PFSK-1 (cell line): ENCODE data around the gene SPAG9.

Experiments
- FOXP2 ChIP-seq: optimal IDR thresholded peaks from 2 replicates; pipeline ENCODE3; 2011; ENCODE audit warnings: borderline replicate concordance, control low read depth, inconsistent platforms; ENCODE audit not compliant: insufficient read depth; ENCODE audit errors: extremely low read length, extremely low read depth
- POLR2AphosphoS5 ChIP-seq: IDR thresholded peaks from 2 replicates; pipeline ENCODE4 v1.6.1; 2012; ENCODE audit warnings: low read depth, mild to moderate bottlenecking, control low read depth, low read length, moderate library complexity
- REST ChIP-seq, 2 experiments: IDR thresholded peaks; 2 replicates each; pipeline versions ENCODE4 v1.6.1 to v1.8.0; 2011 to 2012; ENCODE audit warnings: low read depth in 2 of 2, low read length in 2 of 2, control low read depth in 1 of 2, inconsistent platforms in 1 of 2, mild to moderate bottlenecking in 1 of 2, moderate library complexity in 1 of 2; ENCODE audit not compliant: insufficient read depth in 1 of 2
- SIN3A ChIP-seq: IDR thresholded peaks from 2 replicates; pipeline ENCODE4 v1.6.1; 2012; ENCODE audit warnings: mild to moderate bottlenecking, low read length, moderate library complexity, borderline replicate concordance; ENCODE audit not compliant: insufficient read depth
- TAF1 ChIP-seq: IDR thresholded peaks from 2 replicates; pipeline ENCODE4 v1.6.1; 2012; ENCODE audit warnings: low read length, control low read depth, borderline replicate concordance; ENCODE audit not compliant: insufficient read depth

Gene SPAG9

DNA sequence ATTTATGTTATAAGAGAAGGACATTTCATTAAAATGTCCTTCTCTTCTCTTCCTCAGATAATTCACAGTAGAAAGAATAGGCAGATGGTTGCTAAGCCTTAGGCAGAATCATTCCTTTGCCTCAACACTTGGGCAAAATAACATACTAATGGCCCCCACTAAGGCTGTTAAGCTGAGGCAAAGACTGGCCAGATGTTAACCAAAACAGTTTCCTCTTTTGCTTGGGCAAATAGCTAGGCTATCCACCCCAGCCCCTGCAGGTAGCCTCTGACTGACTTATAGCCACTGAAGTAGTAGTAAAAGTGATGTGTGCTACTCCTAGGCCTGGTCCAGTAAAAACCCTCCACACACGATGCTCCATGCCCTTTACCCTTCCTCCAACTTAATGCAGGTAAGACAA is 55.2 kb downstream of the SPAG9 start:
- TF ChIP-seq SIN3A (no peak), FOXP2 (no peak), REST (IDR thresholded peaks at IDR 0.05; ENCODE audit: insufficient read depth in 1 of 2, low read depth in 2 of 2, low read length in 2 of 2) (no peak), TAF1 (no peak), POLR2AphosphoS5 (no peak)

DNA sequence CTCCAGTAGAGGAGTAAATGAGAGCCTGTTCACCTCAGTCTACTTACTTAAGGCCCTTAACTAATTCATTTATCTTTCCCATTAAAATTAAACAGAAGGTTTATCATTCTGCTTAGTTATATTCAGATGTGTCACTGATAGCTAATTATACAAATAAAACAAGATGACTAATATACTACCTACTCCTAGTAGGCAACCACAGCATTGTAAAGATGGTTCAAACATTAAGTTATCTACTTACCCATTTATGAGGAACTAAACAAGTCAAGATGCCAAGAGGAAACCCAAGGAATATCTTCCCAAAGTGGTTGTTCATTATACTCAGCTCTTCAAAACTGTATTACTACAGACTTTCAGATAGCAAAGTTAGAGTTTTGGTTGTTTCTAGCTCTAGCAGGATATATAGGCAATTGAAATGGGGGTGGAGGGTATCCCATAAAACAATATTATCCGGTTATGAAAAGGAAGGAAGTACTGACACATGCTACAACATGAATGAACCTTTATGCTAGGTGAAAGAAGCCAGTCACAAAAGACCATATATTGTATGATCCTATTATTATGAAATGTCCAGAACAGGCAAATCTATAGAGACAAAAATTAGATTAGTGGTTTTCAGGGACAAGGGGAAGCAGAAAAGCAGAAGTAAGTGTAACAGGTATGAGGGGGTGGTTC is 56.5 kb downstream of the SPAG9 start:
- TF ChIP-seq SIN3A, result no peak
- no peak for TF ChIP-seq REST (IDR thresholded peaks at IDR 0.05; ENCODE audit: insufficient read depth in 1 of 2, low read depth in 2 of 2, low read length in 2 of 2)
- no peak for TF ChIP-seq POLR2AphosphoS5
- no peak for TF ChIP-seq TAF1
- TF ChIP-seq FOXP2, result no peak

GRCh38 chr17:51060396-51060795 is 60.3 kb downstream of the SPAG9 start:
- TF ChIP-seq FOXP2 (no peak), SIN3A (no peak), TAF1 (no peak)

DNA sequence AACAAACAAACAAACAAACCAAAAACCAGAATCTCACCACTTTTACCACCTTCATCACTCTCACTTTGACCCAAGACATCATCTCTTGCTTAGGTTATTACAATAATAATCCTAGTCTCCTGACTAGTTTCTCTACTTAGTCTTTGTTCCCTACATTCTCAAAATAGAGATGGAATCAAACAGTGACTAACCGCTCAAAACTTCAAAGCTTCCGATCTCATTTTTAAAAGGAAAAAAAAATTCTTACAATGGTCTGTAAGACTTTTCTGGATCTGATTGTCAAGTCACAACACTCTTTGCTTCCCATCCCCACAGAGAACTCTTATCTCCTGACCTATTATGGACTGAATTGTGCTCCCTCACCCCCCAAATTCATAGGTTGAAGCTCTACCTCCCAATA is 60.9 kb downstream of the SPAG9 start:
- TF ChIP-seq SIN3A, result no peak
- no peak for TF ChIP-seq POLR2AphosphoS5
- no peak for TF ChIP-seq TAF1
- TF ChIP-seq FOXP2, result no peak
- TF ChIP-seq REST (IDR thresholded peaks at IDR 0.05; ENCODE audit: insufficient read depth in 1 of 2, low read depth in 2 of 2, low read length in 2 of 2), result no peak

- TF ChIP-seq SIN3A, result no peak
- TF ChIP-seq POLR2AphosphoS5, result no peak
- TF ChIP-seq FOXP2, result no peak
- no peak for TF ChIP-seq REST (IDR thresholded peaks at IDR 0.05; ENCODE audit: insufficient read depth in 1 of 2, low read depth in 2 of 2, low read length in 2 of 2)
- no peak for TF ChIP-seq TAF1
Observed at GRCh38 chr17:51057534-51057933, 63.1 kb downstream of the SPAG9 start.
